HepG2 (cell line): ENCODE results near the gene STIMATE. TPM values are rescaled to one million over a fixed set of nuclear protein-coding genes. Genes with fewer than 3 reads are reported as not detected.

Experiments
- ATF7 ChIP-seq, 2 experiments: fragments of 450-650 bp in 1 of 2; sonication (generic) in 1 of 2; formaldehyde crosslinking in 1 of 2; IDR thresholded peaks; 2 replicates each; pipeline versions ENCODE4 v1.4.0 to v1.6.1; 2016 to 2020; ENCODE audit warnings: antibody characterized with exemption in 1 of 2, mild to moderate bottlenecking in 1 of 2, missing genetic modification reagents in 1 of 2
- CEBPG ChIP-seq: IDR thresholded peaks from 2 replicates; pipeline ENCODE4 v1.6.1; 2016
- GATAD2A ChIP-seq: IDR thresholded peaks from 2 replicates; pipeline ENCODE4 v1.6.1; 2016
- IKZF5 ChIP-seq: IDR thresholded peaks from 2 replicates; pipeline ENCODE4 v1.6.1; 2018; ENCODE audit warnings: missing genetic modification reagents, mild to moderate bottlenecking, missing compliant biosample characterization
- LCORL ChIP-seq, 2 experiments: fragments of 450-650 bp in 1 of 2; sonication (generic) in 1 of 2; formaldehyde crosslinking in 1 of 2; IDR thresholded peaks; 2 replicates each; pipeline versions ENCODE4 v1.5.0 to v1.6.1; 2017 to 2020; ENCODE audit warnings: antibody characterized with exemption in 1 of 2, missing genetic modification reagents in 1 of 2
- MXI1 ChIP-seq: IDR thresholded peaks from 3 replicates; pipeline ENCODE4 v1.6.1; 2012; ENCODE audit warnings: low read depth, low read length, inconsistent platforms, borderline replicate concordance
- NBN ChIP-seq: fragments of 450-650 bp; conservative IDR thresholded peaks from 2 replicates; pipeline ENCODE4 v1.6.1; 2017
- RAD21 ChIP-seq: fragments of 450-650 bp; formaldehyde crosslinking; IDR thresholded peaks from 2 replicates; pipeline ENCODE4 v1.5.0; 2020; ENCODE audit warnings: mild to moderate bottlenecking
- RXRA ChIP-seq: sonication (generic); formaldehyde crosslinking; IDR thresholded peaks from 2 replicates; pipeline ENCODE4 v1.5.1; 2020; ENCODE audit warnings: missing genetic modification reagents
- SAP130 ChIP-seq: IDR thresholded peaks from 2 replicates; pipeline ENCODE4 v1.6.1; 2016; ENCODE audit warnings: low read depth
- SMC3 ChIP-seq: IDR thresholded peaks from 2 replicates; pipeline ENCODE4 v1.6.1; 2011; ENCODE audit warnings: low read length, improper control_type of control experiment
- SOX6 ChIP-seq, 2 experiments: fragments of 450-650 bp in 1 of 2; sonication (generic) in 1 of 2; formaldehyde crosslinking in 1 of 2; IDR thresholded peaks; 2 replicates each; pipeline versions ENCODE4 v1.4.0 to v1.6.1; 2017 to 2020; ENCODE audit warnings: antibody characterized with exemption in 1 of 2, mild to moderate bottlenecking in 1 of 2, missing genetic modification reagents in 1 of 2
- SP5 ChIP-seq: IDR thresholded peaks from 2 replicates; pipeline ENCODE4 v1.6.1; 2016; ENCODE audit warnings: low read depth, borderline replicate concordance
- TBX2 ChIP-seq: sonication (generic); formaldehyde crosslinking; IDR thresholded peaks from 2 replicates; pipeline ENCODE4 v1.5.0; 2020; ENCODE audit warnings: missing genetic modification reagents, mild to moderate bottlenecking, borderline replicate concordance
- ZBTB7B ChIP-seq: sonication (generic); formaldehyde crosslinking; IDR thresholded peaks from 2 replicates; pipeline ENCODE4 v1.4.0; 2020; ENCODE audit warnings: missing genetic modification reagents
- ZBTB8A ChIP-seq: sonication (generic); formaldehyde crosslinking; IDR thresholded peaks from 2 replicates; pipeline ENCODE4 v1.4.0; 2020; ENCODE audit warnings: mild to moderate bottlenecking, low read depth, missing genetic modification reagents, borderline replicate concordance
- ZMAT5 ChIP-seq: sonication (generic); formaldehyde crosslinking; IDR thresholded peaks from 2 replicates; pipeline ENCODE4 v1.5.0; 2020; ENCODE audit warnings: mild to moderate bottlenecking, low read depth, missing genetic modification reagents, borderline replicate concordance
- ZNF136 ChIP-seq: sonication (generic); formaldehyde crosslinking; IDR thresholded peaks from 2 replicates; pipeline ENCODE4 v1.8.1; 2022; ENCODE audit warnings: low read depth, mild to moderate bottlenecking, moderate library complexity, missing genetic modification reagents
- ZNF362 ChIP-seq: sonication (generic); formaldehyde crosslinking; IDR thresholded peaks from 2 replicates; pipeline ENCODE4 v1.4.0; 2020; ENCODE audit warnings: missing genetic modification reagents, mild to moderate bottlenecking, borderline replicate concordance
- ZNF451 ChIP-seq: sonication (generic); formaldehyde crosslinking; IDR thresholded peaks from 2 replicates; pipeline ENCODE4 v1.5.0; 2020; ENCODE audit warnings: mild to moderate bottlenecking, missing genetic modification reagents
- ZNF512B ChIP-seq: sonication (generic); formaldehyde crosslinking; IDR thresholded peaks from 2 replicates; pipeline ENCODE4 v1.5.1; 2020; ENCODE audit warnings: missing genetic modification reagents, mild to moderate bottlenecking, borderline replicate concordance
- polyA plus RNA-seq, 8 experiments: library from polyadenylated mRNA; depleted of rRNA in 3 of 8; stranded (reverse) in 7 of 8; unstranded in 1 of 8; fragments of >200 nt; fragmentation: Illumina TruSeq in 4 of 8; extraction: Trizol in 4 of 8; gene quantifications; 2 replicates each; pipeline versions ENCODE4 v1.2.1 to v1.2.3, GENCODE V29; 2011 to 2016; ENCODE audit warnings: low read depth in 4 of 8, missing spikeins in 1 of 8, mixed read lengths in 1 of 8; ENCODE audit not compliant: insufficient read depth in 1 of 8
- total RNA-seq, 5 experiments: library from RNA; depleted of rRNA; stranded (reverse); fragments of >200 nt; fragmentation: Illumina TruSeq; extraction: Trizol; gene quantifications; 2 replicates each; pipeline ENCODE4 v1.2.3, GENCODE V29; 2016; ENCODE audit warnings: low read depth in 1 of 5
- TF ChIP-seq, protein P1 (sequence below), 2 experiments: sonication (generic) in 1 of 2; formaldehyde crosslinking in 1 of 2; IDR thresholded peaks; 2 replicates each; pipeline versions ENCODE4 v1.4.0 to v1.6.1; 2018 to 2020; ENCODE audit warnings: missing genetic modification reagents in 2 of 2, borderline replicate concordance in 1 of 2, low read depth in 1 of 2, mild to moderate bottlenecking in 1 of 2, missing biosample characterization in 1 of 2

STIMATE gene
- total and polyA plus RNA-seq, 2 of the 13 experiments (the other 11 are each of a cell fraction or from before 2014, with no cell fraction given) = 5.7 to 11.7 TPM

- TF ChIP-seq TBX2 (CRISPR knock-in tag) (no peak), NBN (no peak), ZNF362 (CRISPR knock-in tag) (no peak), SP5 (CRISPR knock-in tag) (0 out of 2 replicates have a peak, but pooled peaks have one; percentile 39), RXRA (CRISPR knock-in tag) (peak; percentile 67), IKZF5 (CRISPR knock-in tag) (no peak; the same call in 1 of the 2 replicates), ZMAT5 (CRISPR knock-in tag) (no peak), ATF7 (IDR thresholded peaks at IDR 0.05) (no peak), ATF7 (CRISPR knock-in tag; IDR thresholded peaks at IDR 0.05) (no peak), RAD21 (CRISPR knock-in tag) (peak; percentile 37; the same call in 1 of the 2 replicates), CEBPG (CRISPR knock-in tag) (no peak), ZNF136 (CRISPR knock-in tag) (no peak), SOX6 (IDR thresholded peaks at IDR 0.05) (no peak), SOX6 (CRISPR knock-in tag; IDR thresholded peaks at IDR 0.05) (peak; percentile 45), ZBTB7B (CRISPR knock-in tag) (peak; percentile 57; the same call in 1 of the 2 replicates), LCORL (IDR thresholded peaks at IDR 0.05) (no peak), LCORL (CRISPR knock-in tag; IDR thresholded peaks at IDR 0.05) (no peak), MXI1 (peak; percentile 23; the same call in 1 of the 3 replicates), GATAD2A (0 out of 2 replicates have a peak, but pooled peaks have one; percentile 55), SMC3 (peak; percentile 47; the same call in 1 of the 2 replicates), ZNF512B (CRISPR knock-in tag) (no peak), SAP130 (CRISPR knock-in tag) (peak; percentile 79), ZNF451 (CRISPR knock-in tag) (no peak), ZBTB8A (CRISPR knock-in tag) (no peak)
- TF ChIP-seq, protein P1, sequence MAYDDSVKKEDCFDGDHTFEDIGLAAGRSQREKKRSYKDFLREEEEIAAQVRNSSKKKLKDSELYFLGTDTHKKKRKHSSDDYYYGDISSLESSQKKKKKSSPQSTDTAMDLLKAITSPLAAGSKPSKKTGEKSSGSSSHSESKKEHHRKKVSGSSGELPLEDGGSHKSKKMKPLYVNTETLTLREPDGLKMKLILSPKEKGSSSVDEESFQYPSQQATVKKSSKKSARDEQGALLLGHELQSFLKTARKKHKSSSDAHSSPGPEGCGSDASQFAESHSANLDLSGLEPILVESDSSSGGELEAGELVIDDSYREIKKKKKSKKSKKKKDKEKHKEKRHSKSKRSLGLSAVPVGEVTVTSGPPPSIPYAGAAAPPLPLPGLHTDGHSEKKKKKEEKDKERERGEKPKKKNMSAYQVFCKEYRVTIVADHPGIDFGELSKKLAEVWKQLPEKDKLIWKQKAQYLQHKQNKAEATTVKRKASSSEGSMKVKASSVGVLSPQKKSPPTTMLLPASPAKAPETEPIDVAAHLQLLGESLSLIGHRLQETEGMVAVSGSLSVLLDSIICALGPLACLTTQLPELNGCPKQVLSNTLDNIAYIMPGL (CRISPR knock-in tag; IDR thresholded peaks at IDR 0.05; ENCODE audit: borderline replicate concordance in 1 of 2, low read depth in 1 of 2) = peak; percentile 33 to 56; a peak in 1 of 4 replicates
Measured at GRCh38 chr3:52827866-52828376, 69.4 kb downstream of the STIMATE start (continued).
